ENCODE results near the gene NACA2.

Gene NACA2

DNA sequence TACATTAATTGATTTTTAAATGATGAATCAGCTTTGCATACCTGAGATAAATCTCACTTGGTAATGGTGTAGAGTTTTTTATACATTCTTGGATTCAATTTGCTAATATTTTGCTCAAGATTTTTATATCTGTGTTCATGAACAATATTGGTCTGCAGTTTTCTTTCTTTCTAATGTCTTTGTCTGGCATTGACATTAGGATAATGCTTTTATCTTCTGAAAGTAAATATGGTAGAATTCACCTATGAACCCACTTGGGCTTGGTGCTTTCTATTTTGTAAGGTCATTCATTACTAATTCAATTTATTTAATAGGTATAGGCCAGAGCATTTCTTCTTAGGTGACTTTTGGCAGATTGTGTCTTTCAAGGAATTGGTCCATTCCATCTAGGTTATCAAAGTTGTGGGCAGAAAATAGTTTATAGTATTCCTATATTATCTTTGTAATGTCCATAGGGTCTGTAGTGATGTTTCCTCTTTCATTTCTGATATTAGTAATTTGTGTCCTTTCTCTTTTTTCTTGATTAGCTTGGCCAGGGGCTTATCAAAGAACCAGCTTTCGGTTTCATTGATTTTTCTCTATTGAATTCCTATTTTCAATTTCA lies 45.6 kb downstream of the NACA2 start:
- TF ChIP-seq, protein P1, sequence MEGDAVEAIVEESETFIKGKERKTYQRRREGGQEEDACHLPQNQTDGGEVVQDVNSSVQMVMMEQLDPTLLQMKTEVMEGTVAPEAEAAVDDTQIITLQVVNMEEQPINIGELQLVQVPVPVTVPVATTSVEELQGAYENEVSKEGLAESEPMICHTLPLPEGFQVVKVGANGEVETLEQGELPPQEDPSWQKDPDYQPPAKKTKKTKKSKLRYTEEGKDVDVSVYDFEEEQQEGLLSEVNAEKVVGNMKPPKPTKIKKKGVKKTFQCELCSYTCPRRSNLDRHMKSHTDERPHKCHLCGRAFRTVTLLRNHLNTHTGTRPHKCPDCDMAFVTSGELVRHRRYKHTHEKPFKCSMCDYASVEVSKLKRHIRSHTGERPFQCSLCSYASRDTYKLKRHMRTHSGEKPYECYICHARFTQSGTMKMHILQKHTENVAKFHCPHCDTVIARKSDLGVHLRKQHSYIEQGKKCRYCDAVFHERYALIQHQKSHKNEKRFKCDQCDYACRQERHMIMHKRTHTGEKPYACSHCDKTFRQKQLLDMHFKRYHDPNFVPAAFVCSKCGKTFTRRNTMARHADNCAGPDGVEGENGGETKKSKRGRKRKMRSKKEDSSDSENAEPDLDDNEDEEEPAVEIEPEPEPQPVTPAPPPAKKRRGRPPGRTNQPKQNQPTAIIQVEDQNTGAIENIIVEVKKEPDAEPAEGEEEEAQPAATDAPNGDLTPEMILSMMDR (IDR thresholded peaks at IDR 0.05; ENCODE audit: low read depth, low read length), result no peak
- H3K9me3 ChIP-seq, result no peaks in the 10 kb centered on the region
- H3K4me3 ChIP-seq (ENCODE audit: low read depth, low read length), result no peak overlapping the region
- H3K27me3 ChIP-seq, result no peaks in the 10 kb centered on the region
- H3K36me3 ChIP-seq, result no peaks in the 10 kb centered on the region
- DNase-seq, result no peak
- no peaks in the 10 kb centered on the region; the same call in 1 of the 2 replicates for H3K4me1 ChIP-seq

- DNase-seq, result no peak
- no peak overlapping the region for H3K4me3 ChIP-seq (ENCODE audit: low read depth, low read length)
- TF ChIP-seq, protein P1 (IDR thresholded peaks at IDR 0.05; ENCODE audit: low read depth, low read length), result no peak
- H3K36me3 ChIP-seq, result no peaks in the 10 kb centered on the region
- H3K9me3 ChIP-seq, result no peaks in the 10 kb centered on the region
- H3K27me3 ChIP-seq, result no peaks in the 10 kb centered on the region
- no peaks in the 10 kb centered on the region for H3K4me1 ChIP-seq
Measured at GRCh38 chr17:61543786-61544415, 47.1 kb downstream of the NACA2 start.

GRCh38 chr17:61542027-61542426 lies 49.0 kb downstream of the NACA2 start:
- DNase-seq, result no peak
- Histone ChIP-seq H3K4me1 (no peaks in the 10 kb centered on the region; the same call in 1 of the 2 replicates), H3K27me3 (no peaks in the 10 kb centered on the region), H3K4me3 (ENCODE audit: low read depth, low read length) (no peak overlapping the region), H3K36me3 (no peaks in the 10 kb centered on the region), H3K9me3 (no peaks in the 10 kb centered on the region)
- TF ChIP-seq, protein P1 (IDR thresholded peaks at IDR 0.05; ENCODE audit: low read depth, low read length), result no peak

- no peak overlapping the region for H3K4me3 ChIP-seq (ENCODE audit: low read depth, low read length)
- no peak for DNase-seq
- no peaks in the 10 kb centered on the region for H3K9me3 ChIP-seq
- no peaks in the 10 kb centered on the region; the same call in 1 of the 2 replicates for H3K4me1 ChIP-seq
- TF ChIP-seq, protein P1 (IDR thresholded peaks at IDR 0.05; ENCODE audit: low read depth, low read length), result no peak
- H3K27me3 ChIP-seq, result no peaks in the 10 kb centered on the region
- no peaks in the 10 kb centered on the region for H3K36me3 ChIP-seq
Measured at GRCh38 chr17:61540874-61541273, 50.1 kb downstream of the NACA2 start.

Data from BE2C (cell line).